Duodenal mucosa (tissue), 2 donors: ENCODE data around the gene NHP2.

Experiments
- H3K27ac ChIP-seq: one replicate; pipeline ENCODE4 v1.7.0; 2013; ENCODE audit warnings: low read depth, low read length
- H3K27me3 ChIP-seq, 2 donors: one replicate each; pipeline ENCODE4 v1.7.0; 2013; ENCODE audit warnings: low read length in 2 of 2, control low read depth in 1 of 2; ENCODE audit not compliant: insufficient read depth in 2 of 2, control insufficient read depth in 1 of 2
- H3K36me3 ChIP-seq, 2 donors: one replicate each; pipeline ENCODE4 v1.7.0; 2013; ENCODE audit warnings: low read length in 2 of 2, control low read depth in 1 of 2; ENCODE audit not compliant: insufficient read depth in 2 of 2, control insufficient read depth in 1 of 2
- H3K4me1 ChIP-seq, 2 donors: one replicate each; pipeline ENCODE4 v1.7.0; 2013; ENCODE audit warnings: low read length in 2 of 2, control low read depth in 1 of 2; ENCODE audit not compliant: insufficient read depth in 2 of 2, control insufficient read depth in 1 of 2
- H3K4me3 ChIP-seq, 2 donors: one replicate each; pipeline ENCODE4 v1.7.0; 2013; ENCODE audit warnings: low read length in 2 of 2, low read depth in 1 of 2
- H3K9ac ChIP-seq, 2 donors: one replicate each; pipeline ENCODE4 v1.7.0; 2013; ENCODE audit warnings: low read length in 2 of 2, low read depth in 1 of 2
- H3K9me3 ChIP-seq, 2 donors: one replicate each; pipeline ENCODE4 v1.7.0; 2013; ENCODE audit warnings: low read length in 2 of 2, control low read depth in 1 of 2; ENCODE audit not compliant: control insufficient read depth in 1 of 2

Gene NHP2

DNA sequence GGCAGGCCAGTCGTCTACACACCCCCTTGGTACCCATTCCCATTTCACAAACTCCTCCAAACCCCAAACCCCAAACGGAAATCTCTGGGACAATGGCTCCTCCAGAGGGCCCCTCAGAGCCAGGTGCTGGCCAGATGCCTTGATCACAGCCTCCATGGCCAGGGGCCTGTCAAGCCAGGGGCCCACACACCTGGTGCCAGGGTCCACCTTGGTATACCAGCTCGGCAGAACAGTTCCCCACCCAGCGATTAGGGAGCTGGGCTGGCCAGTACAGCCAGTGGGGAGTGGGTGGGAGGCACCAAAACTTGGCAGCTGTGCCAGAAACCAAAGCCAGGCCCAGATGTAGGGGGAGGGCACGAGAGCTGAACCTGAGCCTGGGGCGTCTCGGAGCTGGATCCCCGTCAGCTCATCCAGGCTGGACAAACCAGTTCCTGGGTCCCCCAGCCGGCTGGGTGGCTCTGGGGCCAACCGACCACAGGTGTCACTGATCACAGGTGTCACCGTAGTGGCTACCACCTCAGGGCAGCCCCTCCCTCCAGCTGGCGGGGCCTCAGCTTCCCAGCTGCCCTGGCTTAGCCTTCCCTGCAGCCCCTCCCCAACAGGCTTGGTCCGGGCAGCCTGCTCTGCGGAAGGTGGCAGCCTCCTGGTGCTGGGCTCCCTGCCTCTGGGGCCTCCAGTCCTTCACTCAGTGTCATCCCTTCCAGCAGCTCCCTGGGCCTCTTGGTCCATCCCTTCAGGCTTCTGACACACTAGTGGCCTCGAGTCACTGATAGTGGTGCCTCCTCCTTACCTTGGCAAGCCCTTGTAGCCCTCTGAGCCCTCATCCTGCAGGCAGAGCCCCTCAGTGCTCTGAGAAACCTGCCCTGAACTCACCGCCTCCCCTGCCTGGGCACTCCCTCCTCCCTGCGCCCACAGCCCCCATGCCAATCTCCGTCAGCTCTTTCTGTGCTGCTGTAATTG lies 29.4 kb downstream of the NHP2 start:
- H3K4me3 ChIP-seq, result no peak overlapping the region
- no peaks in the 10 kb centered on the region for H3K27me3 ChIP-seq
- no peak overlapping the region for H3K9ac ChIP-seq
- H3K4me1 ChIP-seq, result peaks cover 10 to 14% of the 10 kb centered on the region in 2 donors
- H3K27ac ChIP-seq, result no peak overlapping the region
- H3K9me3 ChIP-seq, result no peaks in the 10 kb centered on the region
- no peaks in the 10 kb centered on the region for H3K36me3 ChIP-seq

DNA sequence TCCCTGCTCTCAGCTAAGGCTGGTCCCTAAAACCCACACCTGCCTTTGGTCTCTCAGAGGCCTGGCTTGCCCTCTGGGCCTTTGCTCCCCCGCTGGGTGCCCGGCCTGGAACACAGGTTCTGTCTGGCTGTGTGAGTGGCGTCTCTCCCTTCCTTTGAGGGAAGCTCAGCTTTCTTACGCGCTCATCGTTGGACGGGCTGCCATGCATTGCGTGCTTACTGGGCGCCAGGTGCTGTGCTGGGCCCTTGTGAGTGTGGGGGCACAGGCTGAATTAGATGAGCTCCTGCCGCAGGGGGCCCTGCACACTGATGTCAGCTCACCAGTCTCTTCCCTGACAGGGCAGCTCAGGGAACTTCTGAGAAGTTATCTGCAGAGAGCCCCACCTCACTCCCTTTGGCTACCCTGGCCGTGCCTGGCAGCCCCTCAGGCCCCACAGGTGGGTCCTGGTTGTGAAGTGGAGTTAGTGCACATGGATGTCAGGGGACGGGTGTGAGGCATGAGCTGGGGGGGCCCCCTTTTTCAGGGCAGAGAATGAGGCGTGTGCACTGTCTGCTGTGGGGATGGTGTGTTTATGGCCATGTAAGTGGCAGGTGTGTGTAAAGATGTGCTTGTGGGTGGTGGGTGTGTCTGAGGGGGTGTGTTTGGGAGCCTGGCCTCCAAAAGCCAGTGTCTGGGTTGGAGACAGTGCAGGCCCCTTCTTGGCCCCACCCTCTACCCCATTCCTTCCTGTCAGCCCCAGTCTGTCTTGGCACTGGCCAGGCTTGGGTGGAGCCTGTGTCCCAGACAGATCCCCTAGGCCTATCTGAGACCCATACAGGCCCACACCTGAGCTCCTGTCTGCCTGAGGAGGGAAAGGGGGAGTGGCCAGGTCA lies 30.4 kb downstream of the NHP2 start:
- Histone ChIP-seq H3K36me3 (no peaks in the 10 kb centered on the region), H3K9me3 (no peaks in the 10 kb centered on the region), H3K4me3 (no peak overlapping the region), H3K27ac (no peak overlapping the region), H3K9ac (no peak overlapping the region), H3K4me1 (peaks cover 10 to 14% of the 10 kb centered on the region in 2 donors), H3K27me3 (peaks cover 0 to 1% of the 10 kb centered on the region in 2 donors)

DNA sequence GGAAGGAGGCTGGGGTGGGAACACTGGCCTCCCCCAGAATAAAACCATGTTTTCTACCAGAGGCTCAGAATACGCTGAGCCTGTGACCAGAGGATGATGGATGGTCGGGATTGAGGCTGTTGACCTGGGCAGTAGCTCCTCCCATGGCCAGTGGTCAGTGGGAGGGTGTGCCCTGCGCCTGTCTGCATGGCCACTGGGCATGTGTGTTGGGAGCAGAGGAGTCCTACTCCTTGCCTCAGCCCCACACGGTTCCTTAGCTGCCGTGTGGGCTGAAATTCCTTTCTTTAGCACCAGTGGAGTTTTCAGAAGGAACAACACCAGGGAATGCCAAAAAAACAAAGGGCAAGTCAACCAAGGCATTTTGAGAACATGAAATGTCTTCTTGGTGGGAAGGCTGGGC lies 31.3 kb downstream of the NHP2 start:
- Histone ChIP-seq H3K27ac (no peak overlapping the region), H3K36me3 (no peaks in the 10 kb centered on the region), H3K4me1 (peaks cover 10 to 14% of the 10 kb centered on the region in 2 donors), H3K9ac (no peak overlapping the region), H3K9me3 (no peaks in the 10 kb centered on the region), H3K27me3 (peaks cover 7 to 9% of the 10 kb centered on the region in 2 donors), H3K4me3 (no peak overlapping the region)

DNA sequence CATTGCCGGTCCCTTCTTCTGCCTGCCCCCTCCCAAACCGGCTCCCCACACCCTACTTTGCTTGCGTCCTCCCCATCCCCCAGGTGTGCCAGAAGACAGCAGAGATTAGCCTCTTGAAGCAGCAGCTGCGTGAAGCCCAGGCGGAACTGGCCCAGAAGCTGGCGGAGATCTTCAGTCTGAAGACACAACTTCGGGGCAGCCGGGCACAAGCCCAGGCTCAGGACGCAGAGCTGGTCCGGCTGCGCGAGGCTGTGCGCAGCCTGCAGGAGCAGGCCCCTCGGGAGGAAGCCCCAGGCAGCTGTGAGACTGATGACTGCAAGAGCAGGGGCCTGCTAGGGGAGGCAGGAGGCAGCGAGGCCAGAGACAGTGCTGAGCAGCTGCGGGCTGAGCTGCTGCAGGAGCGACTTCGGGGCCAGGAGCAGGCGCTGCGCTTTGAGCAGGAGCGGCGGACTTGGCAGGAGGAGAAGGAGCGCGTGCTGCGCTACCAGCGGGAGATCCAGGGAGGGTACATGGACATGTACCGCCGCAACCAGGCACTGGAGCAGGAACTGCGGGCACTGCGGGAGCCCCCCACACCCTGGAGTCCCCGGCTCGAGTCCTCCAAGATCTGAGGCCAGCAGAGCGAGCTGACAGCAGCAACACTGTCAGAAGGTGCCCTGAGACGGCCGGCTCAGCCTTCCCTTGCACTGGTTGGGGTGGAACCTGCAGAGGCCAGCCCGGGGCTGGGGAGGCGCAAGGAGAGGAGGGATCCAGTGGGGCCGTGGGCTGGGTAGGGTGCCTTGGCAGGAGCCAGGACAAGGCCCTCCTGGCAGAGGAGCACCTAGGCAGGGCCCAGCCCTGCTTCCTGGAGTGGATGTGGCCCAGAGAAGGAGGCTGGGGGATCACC lies 32.1 kb downstream of the NHP2 start:
- Histone ChIP-seq H3K27ac (no peak overlapping the region), H3K4me3 (peak overlapping the region; percentile 43 to 55), H3K27me3 (peaks cover 14 to 15% of the 10 kb centered on the region in 2 donors), H3K9ac (peak overlapping the region in 1 of 2 donors; percentile 32), H3K36me3 (no peaks in the 10 kb centered on the region), H3K4me1 (peaks cover 10 to 16% of the 10 kb centered on the region in 2 donors), H3K9me3 (no peaks in the 10 kb centered on the region)

DNA sequence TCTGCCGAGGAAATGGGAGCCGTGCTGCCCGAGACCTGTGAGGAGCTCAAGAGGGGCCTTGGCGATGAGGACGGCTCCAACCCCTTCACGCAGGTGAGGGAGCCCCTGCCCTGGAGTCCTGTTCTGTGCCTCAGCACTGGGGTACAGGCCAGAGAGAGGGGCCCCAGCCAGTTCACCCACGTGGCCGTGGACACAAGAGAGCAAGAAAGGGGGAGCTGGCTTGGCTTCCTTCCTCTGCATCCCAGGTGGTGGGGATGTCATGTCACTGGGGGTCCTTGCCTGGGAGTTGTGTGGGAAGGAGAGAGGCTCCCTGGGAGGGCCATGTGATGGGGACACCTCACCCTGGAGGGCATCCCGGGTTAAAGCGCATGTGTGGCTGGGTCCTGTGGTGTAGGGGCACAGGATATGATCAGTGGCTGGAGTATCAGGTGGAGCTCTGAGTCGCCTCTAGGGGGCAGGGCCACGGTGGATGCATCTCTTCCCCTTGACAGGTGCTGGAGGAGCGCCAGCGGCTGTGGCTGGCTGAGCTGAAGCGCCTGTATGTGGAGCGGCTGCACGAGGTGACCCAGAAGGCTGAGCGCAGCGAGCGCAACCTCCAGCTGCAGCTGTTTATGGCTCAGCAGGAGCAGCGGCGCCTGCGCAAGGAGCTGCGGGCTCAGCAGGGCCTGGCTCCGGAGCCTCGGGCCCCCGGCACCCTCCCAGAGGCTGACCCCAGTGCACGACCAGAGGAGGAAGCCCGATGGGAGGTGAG lies 32.9 kb downstream of the NHP2 start:
- Histone ChIP-seq H3K4me1 (peaks cover 10 to 20% of the 10 kb centered on the region in 2 donors), H3K36me3 (no peaks in the 10 kb centered on the region), H3K4me3 (peak overlapping the region; percentile 43 to 55), H3K9me3 (no peaks in the 10 kb centered on the region), H3K27ac (no peak overlapping the region), H3K27me3 (peaks cover 22 to 23% of the 10 kb centered on the region in 2 donors), H3K9ac (peak overlapping the region in 1 of 2 donors; percentile 32)

DNA sequence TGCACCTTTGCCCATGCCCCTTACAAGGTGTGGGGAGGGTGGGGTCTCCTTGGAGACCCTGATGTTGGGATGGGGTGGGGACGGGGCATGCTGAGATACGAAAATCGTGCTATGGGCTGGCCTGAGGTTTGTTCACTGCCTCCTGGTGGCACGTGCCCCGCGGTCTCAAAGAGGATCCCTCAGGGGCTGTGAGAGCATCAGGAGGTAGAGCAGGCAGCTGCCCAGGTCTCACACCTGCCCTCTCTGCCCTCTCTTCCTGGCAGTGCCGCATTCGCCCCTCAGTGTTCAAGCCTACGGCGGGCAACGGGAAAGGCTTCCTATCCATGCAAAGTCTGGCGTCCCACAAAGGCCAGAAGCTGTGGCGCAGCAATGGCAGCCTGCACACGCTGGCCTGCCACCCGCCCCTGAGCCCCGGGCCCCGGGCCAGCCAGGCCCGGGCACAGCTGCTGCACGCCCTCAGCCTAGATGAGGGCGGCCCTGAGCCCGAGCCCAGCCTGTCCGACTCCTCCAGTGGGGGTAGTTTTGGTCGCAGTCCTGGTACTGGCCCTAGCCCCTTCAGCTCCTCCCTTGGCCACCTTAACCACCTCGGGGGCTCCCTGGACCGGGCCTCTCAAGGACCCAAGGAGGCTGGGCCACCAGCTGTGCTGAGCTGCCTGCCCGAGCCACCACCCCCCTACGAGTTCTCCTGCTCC lies 33.6 kb downstream of the NHP2 start:
- peaks cover 30% of the 10 kb centered on the region in 2 donors for H3K27me3 ChIP-seq
- H3K4me3 ChIP-seq, result no peak overlapping the region
- no peaks in the 10 kb centered on the region for H3K9me3 ChIP-seq
- H3K4me1 ChIP-seq, result peaks cover 17 to 22% of the 10 kb centered on the region in 2 donors
- no peak overlapping the region for H3K27ac ChIP-seq
- H3K36me3 ChIP-seq, result no peaks in the 10 kb centered on the region
- H3K9ac ChIP-seq, result no peak overlapping the region

DNA sequence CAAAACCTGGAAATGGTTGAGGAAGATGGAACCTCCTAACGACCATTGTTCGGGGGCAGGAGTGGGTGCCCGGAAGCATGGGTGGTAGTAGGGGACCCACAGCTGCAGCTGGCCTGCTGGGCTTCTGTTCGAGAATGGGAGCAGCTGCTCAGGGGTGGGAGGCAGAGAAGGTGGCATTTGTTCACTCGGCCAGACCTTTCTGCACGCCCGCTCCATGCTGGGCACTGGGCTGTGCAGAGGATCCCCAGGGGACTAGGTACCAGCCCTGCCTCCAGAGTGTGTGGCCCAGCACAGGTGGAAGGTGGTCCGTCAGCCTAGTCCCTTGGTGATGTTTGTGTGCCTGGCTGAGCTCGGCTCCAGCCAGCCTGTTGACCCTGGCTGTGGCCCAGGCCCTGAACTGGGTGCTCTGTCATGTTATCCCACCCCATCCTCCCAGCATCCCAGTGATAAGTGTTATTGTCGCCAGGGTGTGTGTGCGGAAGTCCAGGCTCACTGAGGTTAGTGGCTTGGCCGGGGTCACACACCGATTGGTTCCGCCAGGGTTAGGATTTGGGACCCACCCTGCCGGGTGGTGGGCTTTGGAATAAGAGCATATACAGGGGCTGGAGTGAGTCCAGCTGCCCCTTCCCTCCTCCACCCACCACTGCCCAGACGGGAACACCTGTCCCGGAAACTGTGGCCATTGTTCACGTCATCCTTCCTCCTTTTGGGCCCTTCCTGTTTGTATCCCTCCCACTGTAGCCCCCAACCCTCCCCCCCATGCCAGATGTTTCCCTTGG lies 35.6 kb downstream of the NHP2 start:
- peaks cover 27 to 32% of the 10 kb centered on the region in 2 donors for H3K4me1 ChIP-seq
- H3K36me3 ChIP-seq, result no peaks in the 10 kb centered on the region
- no peak overlapping the region for H3K9ac ChIP-seq
- no peaks in the 10 kb centered on the region for H3K9me3 ChIP-seq
- no peak overlapping the region for H3K4me3 ChIP-seq
- H3K27me3 ChIP-seq, result peaks cover 41 to 42% of the 10 kb centered on the region in 2 donors
- H3K27ac ChIP-seq, result no peak overlapping the region

DNA sequence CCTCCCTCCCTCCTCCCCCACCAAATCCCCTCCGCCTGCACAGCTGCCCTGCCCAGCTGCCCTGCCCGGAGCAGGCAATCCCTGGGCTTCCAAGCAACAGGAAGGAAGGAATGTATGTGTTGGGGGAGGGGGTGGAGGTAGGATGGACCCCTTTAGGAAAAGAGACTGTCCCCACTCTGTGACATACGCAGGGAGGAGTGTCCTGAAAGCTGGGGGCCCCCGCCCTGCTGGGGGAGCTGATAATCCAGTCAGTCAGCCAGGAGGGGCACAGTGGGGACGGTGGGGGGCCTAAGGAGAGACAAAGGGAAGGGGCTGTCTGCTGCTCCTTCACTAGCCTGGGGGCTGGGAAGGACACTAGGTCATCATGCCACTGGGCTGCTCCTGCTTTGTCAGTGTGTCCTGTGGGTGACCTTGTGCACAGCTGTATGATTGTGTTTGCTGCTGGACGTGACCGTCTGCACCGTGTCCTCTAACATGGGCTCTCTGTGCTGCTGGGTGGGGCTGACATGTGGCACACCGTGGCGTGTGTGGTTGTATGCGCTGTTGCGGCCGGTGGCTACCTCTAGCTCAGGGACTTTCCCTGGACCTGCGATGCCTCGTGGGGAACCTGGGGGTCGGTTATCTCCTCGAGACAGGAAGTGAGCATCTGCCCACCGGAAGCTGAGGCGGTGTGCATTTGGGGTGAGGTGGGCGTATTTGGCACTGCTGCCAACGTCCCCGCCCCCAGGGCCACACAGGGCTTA lies 37.4 kb downstream of the NHP2 start:
- no peak overlapping the region for H3K9ac ChIP-seq
- no peak overlapping the region for H3K27ac ChIP-seq
- no peaks in the 10 kb centered on the region for H3K36me3 ChIP-seq
- no peaks in the 10 kb centered on the region for H3K9me3 ChIP-seq
- H3K4me3 ChIP-seq, result no peak overlapping the region
- H3K4me1 ChIP-seq, result peaks cover 20 to 23% of the 10 kb centered on the region in 2 donors
- H3K27me3 ChIP-seq, result peaks cover 42 to 49% of the 10 kb centered on the region in 2 donors
